22Rv1 (cell line): Measurements from ENCODE around the gene DOCK3.

Experiments used
- H3K27ac ChIP-seq: fragments of 450-650 bp; 2 replicates; pipeline ENCODE4 v1.5.1; 2017
- CTCF ChIP-seq: fragments of 450-650 bp; IDR thresholded peaks from 2 replicates; pipeline ENCODE4 v1.5.1; 2017; ENCODE audit warnings: mild to moderate bottlenecking
- ZFX ChIP-seq: fragments of 450-650 bp; IDR thresholded peaks from 2 replicates; pipeline ENCODE4 v1.6.1; 2017; ENCODE audit warnings: antibody characterized with exemption, borderline replicate concordance

DOCK3 gene

GRCh38 chr3:50805321-50805720 is 130.6 kb downstream of the DOCK3 start:
- TF ChIP-seq CTCF (no peak), ZFX (no peak)
- no peak overlapping the region for H3K27ac ChIP-seq

GRCh38 chr3:50806031-50806430 is 131.3 kb downstream of the DOCK3 start:
- no peak overlapping the region for H3K27ac ChIP-seq
- no peak for TF ChIP-seq CTCF
- no peak for TF ChIP-seq ZFX

DNA sequence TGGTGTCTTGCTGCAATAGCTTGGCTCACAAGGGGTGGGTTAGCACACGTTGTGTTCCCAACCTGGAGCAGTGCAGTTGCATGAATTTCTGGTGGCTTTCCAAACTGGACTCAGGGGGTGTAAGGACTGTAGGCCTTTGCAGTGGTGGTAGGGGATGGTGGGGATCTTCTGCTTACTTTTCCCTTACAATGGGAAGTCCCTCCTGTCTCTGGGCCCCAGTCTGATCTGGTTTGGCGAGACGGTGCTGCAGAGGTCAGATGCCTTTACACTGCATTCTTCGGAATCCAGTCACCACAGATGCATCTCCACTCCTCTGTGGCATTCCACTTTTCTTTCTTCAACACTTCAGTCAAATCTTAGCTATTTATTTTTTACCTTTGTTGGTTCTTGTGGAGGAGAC is 132.1 kb downstream of the DOCK3 start:
- no peak for TF ChIP-seq CTCF
- 0 out of 2 replicates have a peak overlapping the region, but pooled peaks have one; percentile 15 for H3K27ac ChIP-seq

GRCh38 chr3:50807266-50807665 is 132.5 kb downstream of the DOCK3 start:
- no peak for TF ChIP-seq ZFX
- no peak for TF ChIP-seq CTCF
- 0 out of 2 replicates have a peak overlapping the region, but pooled peaks have one; percentile 15 for H3K27ac ChIP-seq

DNA sequence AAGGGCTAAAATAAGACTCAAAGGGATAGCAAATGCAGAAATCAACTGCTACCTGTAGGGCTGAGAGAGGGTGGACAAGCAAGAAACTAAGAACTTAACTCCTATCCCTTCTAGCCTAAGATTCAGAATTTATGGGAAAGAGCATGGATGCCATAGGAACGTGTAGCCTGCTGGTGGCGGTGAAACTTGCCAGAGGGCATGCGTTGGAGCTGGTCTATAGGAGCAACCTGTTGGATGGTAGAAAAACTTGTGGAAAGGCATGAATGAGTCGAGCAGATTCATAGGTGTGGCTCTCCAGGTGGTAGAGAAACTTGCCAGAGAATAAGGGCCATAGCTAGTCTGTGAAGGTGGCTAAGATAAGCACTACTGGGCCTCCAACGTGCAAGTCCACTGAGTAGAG is 137.2 kb downstream of the DOCK3 start:
- TF ChIP-seq CTCF (no peak), ZFX (no peak)
- H3K27ac ChIP-seq: no peak overlapping the region

- no peak overlapping the region for H3K27ac ChIP-seq
- TF ChIP-seq CTCF: no peak
- TF ChIP-seq ZFX: no peak
Measured at GRCh38 chr3:50815844-50816243, 141.1 kb downstream of the DOCK3 start.

DNA sequence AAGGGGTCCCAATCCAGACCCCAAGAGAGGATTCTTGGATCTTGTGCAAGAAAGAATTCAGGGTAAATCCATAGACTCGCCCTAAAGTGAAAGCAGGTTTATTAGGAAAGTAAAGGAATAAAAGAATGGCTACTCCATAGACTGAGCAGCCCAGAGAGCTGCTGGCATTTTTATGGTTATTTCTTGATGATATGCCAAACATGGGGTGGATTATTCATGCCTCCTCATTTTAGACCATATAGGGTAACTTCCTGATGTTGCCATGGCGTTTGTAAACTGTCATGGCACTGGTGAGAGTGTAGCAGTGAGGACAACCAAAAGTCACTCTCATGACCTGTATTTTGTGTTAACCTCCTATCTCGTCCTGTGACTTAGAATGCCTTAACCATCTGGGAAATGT is 142.2 kb downstream of the DOCK3 start:
- H3K27ac ChIP-seq: no peak overlapping the region
- no peak for TF ChIP-seq ZFX

GRCh38 chr3:50817756-50818529 is 143.2 kb downstream of the DOCK3 start:
- H3K27ac ChIP-seq: no peak overlapping the region

More at GRCh38 chr3:50817756-50818529, 143.2 kb downstream of the DOCK3 start:
- TF ChIP-seq ZFX (no peak), CTCF (no peak)
